OCI-LY3 (cell line): Measurements from ENCODE around the gene KCTD16.

Source experiments
- H2AFZ ChIP-seq: fragments of 200-600, 300-600 bp; shearing (Covaris generic); 2 replicates; pipeline ENCODE4 v1.6.0; 2014; ENCODE audit warnings: antibody characterized with exemption, low read depth, low read length
- H3K27ac ChIP-seq: fragments of 200-600, 300-600 bp; sonication (generic); 2 replicates; pipeline ENCODE4 v1.5.1; 2014; ENCODE audit warnings: mild to moderate bottlenecking, low read length, moderate library complexity, mixed read lengths
- H3K27me3 ChIP-seq: fragments of 200-600, 300-600 bp; sonication (generic); 2 replicates; pipeline ENCODE4 v1.6.1; 2014; ENCODE audit warnings: low read depth, low read length, mixed read lengths
- H3K36me3 ChIP-seq: fragments of 200-600, 300-600 bp; sonication (generic); replicated peaks from 2 replicates; pipeline ENCODE3; 2014; ENCODE audit warnings: low read depth, low read length, mixed read lengths
- H3K4me1 ChIP-seq: fragments of 300-600, 200-600 bp; sonication (generic); 2 replicates; pipeline ENCODE4 v1.6.1; 2014; ENCODE audit warnings: low read length, mixed read lengths
- H3K4me2 ChIP-seq: fragments of 200-600, 300-600 bp; sonication (generic); 2 replicates; pipeline ENCODE4 v1.6.1; 2014; ENCODE audit warnings: low read length, mixed read lengths
- H3K4me3 ChIP-seq: fragments of 300-600, 200-600 bp; sonication (generic); 2 replicates; pipeline ENCODE4 v1.5.1; 2014; ENCODE audit warnings: antibody characterized with exemption, mild to moderate bottlenecking, low read length, moderate library complexity
- H3K79me2 ChIP-seq: fragments of 300-600, 200-600 bp; shearing (Covaris generic); 2 replicates; pipeline ENCODE4 v1.6.1; 2014; ENCODE audit warnings: mild to moderate bottlenecking, low read length, mixed read lengths
- H3K9ac ChIP-seq: fragments of 300-600, 200-600 bp; shearing (Covaris generic); 2 replicates; pipeline ENCODE4 v1.6.0; 2014; ENCODE audit warnings: mild to moderate bottlenecking, low read length, moderate library complexity
- H3K9me3 ChIP-seq: fragments of 200-600, 300-600 bp; shearing (Covaris generic); 2 replicates; pipeline ENCODE4 v1.6.1; 2014; ENCODE audit warnings: low read length, mixed read lengths; ENCODE audit not compliant: insufficient read depth
- H4K20me1 ChIP-seq: fragments of 200-600, 300-600 bp; sonication (generic); 2 replicates; pipeline ENCODE4 v1.6.1; 2016; ENCODE audit warnings: low read length, mixed read lengths; ENCODE audit not compliant: insufficient read depth
- CTCF ChIP-seq: fragments of 200-600, 300-600 bp; sonication (generic); IDR thresholded peaks from 2 replicates; pipeline ENCODE4 v1.5.1; 2014; ENCODE audit warnings: antibody characterized with exemption, low read length, low read depth
- EZH2phosphoT487 ChIP-seq: fragments of 200-600 bp; shearing (Covaris generic); IDR thresholded peaks from 2 replicates; pipeline ENCODE4 v1.6.1; 2018; ENCODE audit warnings: antibody characterized with exemption, mixed run types, low read depth

KCTD16 gene

DNA sequence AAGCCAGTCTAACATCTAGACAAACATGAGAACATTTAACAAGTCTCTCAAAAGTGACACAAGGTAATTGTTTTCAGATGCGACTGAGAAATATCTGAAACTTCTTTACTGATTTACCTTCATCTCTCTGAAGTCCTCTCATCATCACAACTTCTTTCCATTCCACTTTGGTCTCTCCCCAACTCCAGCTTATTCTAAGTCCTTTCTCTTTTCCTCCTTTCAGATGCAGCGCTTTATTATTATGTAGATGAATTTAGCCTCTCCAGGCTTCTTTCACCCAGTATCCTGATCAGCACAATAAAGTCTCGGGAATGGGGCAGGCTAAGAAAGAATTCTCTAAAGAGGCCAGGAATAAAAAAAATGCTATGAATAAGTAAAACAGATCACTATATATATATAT, 128.0 kb downstream of the KCTD16 start:
- Histone ChIP-seq H3K4me3 (no peak overlapping the region), H3K27ac (no peak overlapping the region), H3K36me3 (no peaks in the 10 kb centered on the region)

GRCh38 chr5:144304688-144305087, 134.0 kb downstream of the KCTD16 start:
- H3K27me3 ChIP-seq, result no peaks in the 10 kb centered on the region
- no peaks in the 10 kb centered on the region for H3K79me2 ChIP-seq
- H3K9ac ChIP-seq, result no peak overlapping the region
- H3K4me1 ChIP-seq, result peaks cover 7% of the 10 kb centered on the region; the same call in 1 of the 2 replicates
- no peak overlapping the region for H3K4me2 ChIP-seq
- H3K36me3 ChIP-seq, result no peaks in the 10 kb centered on the region
- no peaks in the 10 kb centered on the region for H3K9me3 ChIP-seq
- H4K20me1 ChIP-seq, result no peaks in the 10 kb centered on the region
- H3K27ac ChIP-seq, result no peak overlapping the region
- TF ChIP-seq EZH2phosphoT487 (no peak), CTCF (no peak)
- H2AFZ ChIP-seq, result no peak overlapping the region
- H3K4me3 ChIP-seq, result no peak overlapping the region

More for the DNA sequence above, 128.0 kb downstream of the KCTD16 start:
- Histone ChIP-seq H4K20me1 (no peaks in the 10 kb centered on the region), H3K9me3 (no peaks in the 10 kb centered on the region), H3K79me2 (no peaks in the 10 kb centered on the region), H3K4me2 (no peak overlapping the region), H3K9ac (no peak overlapping the region), H3K27me3 (no peaks in the 10 kb centered on the region), H2AFZ (no peak overlapping the region), H3K4me1 (peaks cover under 1% of the 10 kb centered on the region; the same call in 1 of the 2 replicates)
- no peak for TF ChIP-seq CTCF
- no peak for TF ChIP-seq EZH2phosphoT487

- Histone ChIP-seq H3K4me2 (no peak overlapping the region), H3K9ac (no peak overlapping the region), H3K79me2 (no peaks in the 10 kb centered on the region), H3K9me3 (no peaks in the 10 kb centered on the region), H3K4me1 (peaks cover 7% of the 10 kb centered on the region; the same call in 1 of the 2 replicates), H3K27me3 (no peaks in the 10 kb centered on the region), H3K27ac (no peak overlapping the region), H3K36me3 (no peaks in the 10 kb centered on the region), H3K4me3 (no peak overlapping the region), H2AFZ (no peak overlapping the region), H4K20me1 (no peaks in the 10 kb centered on the region)
- no peak for TF ChIP-seq CTCF
Observed at GRCh38 chr5:144307736-144308135, 137.1 kb downstream of the KCTD16 start.

DNA sequence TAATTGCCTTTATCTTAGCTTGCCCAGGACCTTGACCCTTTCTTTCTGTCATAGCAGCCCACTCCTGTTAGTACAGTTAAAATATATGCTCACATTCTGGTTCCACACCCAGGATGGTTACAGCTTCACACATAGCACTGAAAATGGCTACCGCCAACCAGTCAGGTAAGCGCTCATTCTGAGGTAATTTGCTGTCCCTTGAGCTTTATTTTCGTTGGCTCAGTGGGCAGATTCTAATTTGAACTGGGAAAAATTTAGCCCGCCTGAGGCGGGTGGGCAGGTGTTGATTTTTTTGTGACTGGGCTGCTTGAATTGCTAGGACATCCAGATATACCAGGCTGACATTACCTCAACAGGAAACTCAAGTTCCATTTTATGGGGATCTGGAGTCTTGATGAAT, 137.5 kb downstream of the KCTD16 start:
- Histone ChIP-seq H3K27ac (no peak overlapping the region), H3K79me2 (no peaks in the 10 kb centered on the region), H3K36me3 (no peaks in the 10 kb centered on the region), H4K20me1 (no peaks in the 10 kb centered on the region), H3K9me3 (no peaks in the 10 kb centered on the region), H3K9ac (no peak overlapping the region), H3K4me2 (no peak overlapping the region), H2AFZ (no peak overlapping the region), H3K4me3 (no peak overlapping the region), H3K4me1 (peaks cover 7% of the 10 kb centered on the region; the same call in 1 of the 2 replicates), H3K27me3 (no peaks in the 10 kb centered on the region)
- no peak for TF ChIP-seq EZH2phosphoT487
- TF ChIP-seq CTCF, result no peak
